GM19193 (cell line): ENCODE results near the gene CTAG1A.
"Not testable (repeated sequence)": the region's sequence is repeated elsewhere in the genome, so short reads cannot be mapped to it uniquely, and the experiment has no call there.

ENCODE experiments used
- POLR2A ChIP-seq: IDR thresholded peaks from 4 replicates; pipeline ENCODE4 v1.6.1; 2011; ENCODE audit not compliant: insufficient read depth, insufficient read length; ENCODE audit errors: extremely low read depth

Gene CTAG1A

DNA sequence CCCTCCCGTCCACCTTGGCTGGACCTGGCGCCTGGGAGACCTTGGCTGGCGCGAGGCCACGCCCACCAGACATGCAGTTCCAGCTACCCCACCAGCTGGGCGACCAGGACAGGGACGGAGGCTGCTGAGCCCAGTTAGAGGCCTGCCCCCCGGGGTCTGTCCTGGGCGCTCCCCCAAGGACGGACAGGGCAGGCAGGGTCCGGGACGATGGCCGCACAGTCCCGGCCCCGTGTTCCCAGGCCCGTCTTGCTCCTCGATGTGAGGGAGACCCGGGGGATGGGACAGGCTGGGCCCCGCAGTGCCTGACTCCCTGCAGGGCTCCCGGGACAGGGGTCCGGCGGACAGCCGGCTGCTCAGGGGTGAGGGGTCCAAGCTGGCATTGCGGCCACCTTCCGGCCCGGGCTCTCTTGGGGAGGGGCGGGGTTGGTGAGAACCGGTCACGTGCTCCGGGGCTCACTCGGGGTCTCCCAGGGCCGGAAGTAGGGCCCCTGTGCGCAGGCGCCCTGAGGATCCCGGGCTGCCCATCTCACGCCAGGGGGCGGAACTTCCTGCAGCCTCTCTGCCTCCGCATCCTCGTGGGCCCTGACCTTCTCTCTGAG lies at the start of gene CTAG1A:
Gene CTAG1A, plus strand, starts transcription at position 549 of the 599 bp plus-strand sequence. CDS start 74 bp downstream, outside the sequence.
- not testable (repeated sequence) for TF ChIP-seq POLR2A

- no peak for TF ChIP-seq POLR2A
Measured at GRCh38 chrX:154535892-154536291, 49.0 kb upstream of the CTAG1A start.

DNA sequence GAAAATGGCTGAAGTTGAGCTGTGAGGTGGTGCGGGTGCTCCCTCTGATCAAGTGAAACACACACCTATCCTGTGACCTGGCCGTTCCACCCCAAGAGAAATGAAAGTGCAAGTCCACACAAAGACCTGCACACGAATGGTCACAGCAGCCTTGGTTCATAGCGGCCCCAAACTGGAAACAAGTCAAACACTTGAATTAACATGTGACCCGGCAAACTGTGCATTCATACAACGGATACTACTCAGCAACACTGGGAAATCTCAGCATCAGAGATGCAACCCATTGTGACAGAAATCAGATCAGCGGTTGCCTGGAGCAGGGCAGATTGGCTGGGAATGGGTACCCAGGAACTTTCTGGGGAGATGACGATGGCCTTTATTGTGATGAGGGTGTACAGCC lies 45.9 kb upstream of the CTAG1A start:
- no peak for TF ChIP-seq POLR2A

- TF ChIP-seq POLR2A = no peak
Measured at GRCh38 chrX:154540897-154541535, 43.9 kb upstream of the CTAG1A start.

DNA sequence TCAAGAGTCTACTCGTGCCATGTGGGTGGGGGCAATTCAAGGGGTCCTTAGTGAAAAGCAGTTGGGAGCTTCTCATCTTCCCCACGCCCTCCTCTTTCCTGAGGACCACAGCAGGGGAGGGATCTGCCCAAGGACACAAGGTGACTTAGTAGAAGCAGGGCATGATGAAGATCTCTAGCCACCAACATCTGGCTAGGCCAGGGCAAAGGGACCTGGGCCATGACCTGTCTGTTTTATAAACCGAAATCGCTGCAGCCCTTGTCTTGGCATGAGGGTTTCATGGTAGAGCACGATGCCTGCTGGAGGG lies 43.4 kb upstream of the CTAG1A start:
- no peak for TF ChIP-seq POLR2A

GRCh38 chrX:154541896-154542722 lies 42.8 kb upstream of the CTAG1A start:
- TF ChIP-seq POLR2A = no peak

DNA sequence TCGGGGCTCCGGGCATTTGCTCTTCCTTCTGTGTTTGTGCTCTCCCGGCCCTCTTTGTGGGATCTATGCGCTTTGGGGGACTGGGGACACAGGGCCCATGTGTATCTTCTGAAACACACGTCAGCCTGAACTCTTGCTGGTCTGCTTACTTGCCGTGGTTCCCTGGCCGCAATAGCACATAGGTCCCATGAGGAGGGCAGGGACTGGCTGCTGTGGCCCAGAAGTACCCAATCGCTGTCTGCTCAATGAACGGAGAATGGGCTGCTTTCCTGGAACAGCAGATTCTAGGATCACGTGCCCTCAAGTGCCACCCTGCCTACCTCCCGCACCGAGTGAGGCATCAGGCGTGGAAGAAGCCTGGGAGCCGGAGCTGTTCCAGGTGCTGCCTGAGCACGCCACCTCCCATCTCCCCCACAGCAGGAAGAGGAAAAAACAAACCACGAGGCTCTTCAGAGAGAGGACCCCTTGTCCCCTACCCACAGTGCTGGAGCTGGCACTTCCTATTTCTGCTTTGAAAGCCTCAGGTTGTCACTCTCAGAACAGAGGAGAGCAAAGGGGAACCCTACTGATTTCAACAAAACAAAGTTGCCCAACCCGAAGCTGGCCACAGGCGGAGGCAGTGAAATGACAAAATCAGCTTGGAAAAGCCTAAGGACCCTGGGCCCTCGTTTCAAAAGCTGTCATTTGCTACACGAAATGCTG lies 42.1 kb upstream of the CTAG1A start:
- TF ChIP-seq POLR2A = no peak

GRCh38 chrX:154545673-154546274 lies 39.2 kb upstream of the CTAG1A start:
- TF ChIP-seq POLR2A = no peak

- peak; percentile 69 for TF ChIP-seq POLR2A
Measured at GRCh38 chrX:154546354-154547244, 38.3 kb upstream of the CTAG1A start, which contains the start of gene G6PD. Gene G6PD, minus strand, starts transcription at chrX:154546846. Its CDS starts 691 bp downstream, at chrX:154546155.

DNA sequence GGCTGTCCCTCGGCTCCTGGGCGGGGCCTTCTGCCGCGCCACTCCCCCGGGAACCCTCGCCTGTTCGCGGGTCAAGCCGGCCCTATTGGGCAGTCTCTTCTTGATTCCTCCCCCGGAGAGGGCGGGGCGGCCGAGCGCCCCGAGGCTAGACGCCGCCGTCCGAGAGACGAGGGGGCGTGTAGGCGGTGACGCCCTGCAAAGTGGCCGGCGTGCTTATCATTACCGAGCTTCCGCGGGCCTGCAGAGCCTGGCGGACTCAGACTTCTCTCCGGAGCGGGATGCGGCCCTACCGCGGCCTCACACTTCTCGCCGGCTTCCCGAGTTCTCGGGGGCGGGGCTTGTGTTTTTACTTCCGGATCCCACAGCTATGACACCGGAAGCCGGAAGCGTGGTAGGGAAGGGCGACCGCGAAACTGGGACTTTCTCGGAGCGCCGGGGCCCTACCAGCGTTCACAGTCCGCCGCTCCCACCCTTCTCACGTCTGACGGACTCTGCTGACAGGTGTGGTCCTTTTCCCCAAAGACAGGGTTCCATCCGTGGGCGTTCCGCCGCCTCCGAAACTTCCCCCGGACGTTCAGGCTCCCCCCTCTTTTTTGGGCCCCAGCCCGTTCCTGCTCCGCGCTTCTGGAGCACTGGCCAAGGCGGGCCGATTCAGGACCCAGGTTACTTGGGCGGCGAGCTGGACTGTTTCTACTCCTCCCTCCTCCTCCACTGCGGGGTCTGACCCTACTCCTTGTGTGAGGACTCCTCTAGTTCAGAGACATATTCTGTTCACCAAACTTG lies 37.5 kb upstream of the CTAG1A start, which contains the start of gene IKBKG:
Gene IKBKG, plus strand, starts transcription at position 376 of the 783 bp plus-strand sequence. CDS start 4,383 bp downstream, outside the sequence.
- peak; percentile 76 for TF ChIP-seq POLR2A

- TF ChIP-seq POLR2A = no peak
Measured at GRCh38 chrX:154548028-154548316, 37.0 kb upstream of the CTAG1A start.

DNA sequence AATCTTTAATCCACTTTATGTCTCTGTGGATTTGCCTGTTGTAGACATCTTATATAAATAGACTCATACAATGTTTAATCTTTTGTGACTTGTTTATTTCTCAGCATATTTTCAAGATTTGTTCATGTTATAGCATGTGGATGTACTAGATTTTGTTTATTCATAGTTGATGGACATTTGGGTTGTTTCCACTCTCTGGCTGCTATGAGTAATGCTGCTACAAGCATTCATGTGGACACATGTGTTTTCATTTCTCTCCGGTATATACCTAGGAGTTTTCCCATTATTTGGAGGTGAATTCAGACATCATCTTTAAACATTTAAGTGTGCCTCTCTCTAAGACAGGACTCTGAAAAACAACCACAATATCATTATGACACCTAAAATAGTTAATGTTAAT lies 35.2 kb upstream of the CTAG1A start:
- no peak for TF ChIP-seq POLR2A

- TF ChIP-seq POLR2A = no peak
Measured at GRCh38 chrX:154592505-154592904, 7.6 kb downstream of the CTAG1A start.
